CD4-positive, alpha-beta T cell (primary cell): ENCODE data around the gene TMEM117. TPM values are rescaled to one million over a fixed set of nuclear protein-coding genes. Genes with fewer than 3 reads are reported as not detected.

Source experiments
- ATAC-seq: fragments of 200-7000 bp; cut with Tn5 transposase; one replicate; pipeline ENCODE4 v1.10.0; 2022; ENCODE audit warnings: mild to moderate bottlenecking; ENCODE audit not compliant: poor library complexity
- CTCF ChIA-PET: fragments of 350-600 bp; sonication (Branson Sonifier 250); formaldehyde crosslinking; loops from one replicate; lab custom pipeline; 2021; ENCODE audit warnings: antibody characterized with exemption, inconsistent platforms; lab: Charles Lee
- POLR2A ChIA-PET: fragments of 350-600 bp; sonication (Branson Sonifier 250); formaldehyde crosslinking; loops from one replicate; lab custom pipeline; 2021; ENCODE audit warnings: antibody characterized with exemption, inconsistent platforms; lab: Charles Lee
- DNase-seq, 14 experiments: peaks; one replicate each; pipeline ENCODE4 v3.0.0-alpha.2; 2013 to 2020; ENCODE audit warnings: mixed read lengths in 2 of 14
- H3K27ac ChIP-seq, 2 donors: one replicate each; pipeline versions ENCODE4 v1.5.1 to v1.7.0; 2013; ENCODE audit warnings: low read length in 2 of 2, low read depth in 1 of 2, mild to moderate bottlenecking in 1 of 2
- H3K27me3 ChIP-seq, 2 experiments: 1 replicate in 1 of 2; 2 replicates in 1 of 2; pipeline versions ENCODE4 v1.6.1 to v1.7.0; 2013; ENCODE audit warnings: low read length in 2 of 2, control low read depth in 1 of 2, mild to moderate bottlenecking in 1 of 2, moderate library complexity in 1 of 2; ENCODE audit not compliant: insufficient read depth in 2 of 2, control insufficient read depth in 1 of 2
- H3K36me3 ChIP-seq: one replicate; pipeline ENCODE4 v1.6.1; 2013; ENCODE audit warnings: low read length, control low read depth; ENCODE audit not compliant: insufficient read depth
- H3K4me1 ChIP-seq: one replicate; pipeline ENCODE4 v1.6.1; 2013; ENCODE audit warnings: low read length, control low read depth; ENCODE audit not compliant: insufficient read depth
- H3K4me3 ChIP-seq: one replicate; pipeline ENCODE4 v1.5.1; 2013; ENCODE audit warnings: mild to moderate bottlenecking, low read length, moderate library complexity
- H3K9me3 ChIP-seq, 2 experiments: 1 replicate in 1 of 2; 2 replicates in 1 of 2; pipeline versions ENCODE4 v1.6.1 to v1.7.0; 2013; ENCODE audit warnings: low read length in 2 of 2, mild to moderate bottlenecking in 2 of 2, control low read depth in 1 of 2, moderate library complexity in 1 of 2; ENCODE audit not compliant: control insufficient read depth in 1 of 2, insufficient read depth in 1 of 2
- H3K27ac Mint-ChIP-seq: one replicate; pipeline ENCODE4 v1.8.0; 2020; ENCODE audit warnings: mixed read lengths
- H3K27me3 Mint-ChIP-seq: one replicate; pipeline ENCODE4 v1.8.0; 2021; ENCODE audit warnings: mixed read lengths
- H3K36me3 Mint-ChIP-seq: one replicate; pipeline ENCODE4 v1.8.0; 2021; ENCODE audit warnings: low read depth, mixed read lengths
- H3K4me1 Mint-ChIP-seq: one replicate; pipeline ENCODE4 v1.8.0; 2021; ENCODE audit warnings: low read depth, mixed read lengths
- H3K4me3 Mint-ChIP-seq: one replicate; pipeline ENCODE4 v1.8.0; 2020; ENCODE audit warnings: mild to moderate bottlenecking, mixed read lengths
- H3K9me3 Mint-ChIP-seq: one replicate; pipeline ENCODE4 v1.8.0; 2020; ENCODE audit warnings: mixed read lengths
- CTCF ChIP-seq: fragments of 200-600 bp; IDR thresholded peaks from one replicate; pipeline ENCODE4 v1.8.0; 2022; ENCODE audit warnings: antibody characterized with exemption, mild to moderate bottlenecking
- intact Hi-C, 2 experiments: fragments of 100-400 bp; cut with DNase I in 1 of 2; cut with micrococcal nuclease in 1 of 2; formaldehyde crosslinking; loops; one replicate each; pipeline versions ENCODE4 v1.15.1 to v1.9.0; 2023 to 2025; cut with DNase I, micrococcal nuclease
- total RNA-seq, 174 experiments: library from RNA in 2 of 174; stranded (reverse) in 2 of 174; gene quantifications; one replicate each; pipeline ENCODE4 v1.2.3 and lab custom pipeline; 2021 to 2026

Gene TMEM117
- total RNA-seq, 2 experiments from 2014 or later, result 3.4 to 4.4 TPM

- no peak for TF ChIP-seq CTCF
- H3K27me3 ChIP-seq, result no peaks in the 10 kb centered on the region
- H3K36me3 ChIP-seq, result no peaks in the 10 kb centered on the region
- H3K4me3 ChIP-seq, result no peak overlapping the region
- Mint-ChIP-seq H3K9me3 (no peaks in the 10 kb centered on the region), H3K4me3 (peak overlapping the region; percentile 35), H3K27me3 (no peaks in the 10 kb centered on the region), H3K27ac (no peak overlapping the region), H3K4me1 (peaks cover 13% of the 10 kb centered on the region), H3K36me3 (no peaks in the 10 kb centered on the region)
- POLR2A ChIA-PET, result no interaction called here
- no peak for ATAC-seq
- no peaks in the 10 kb centered on the region for H3K9me3 ChIP-seq
- no peak for DNase-seq
- CTCF ChIA-PET, result interaction anchor here (1.5 kb wide), 1 partner anchor 35 kb away, joined by 3 read pairs; no protein-coding TSS in a partner anchor
- no peaks in the 10 kb centered on the region for H3K4me1 ChIP-seq
- H3K27ac ChIP-seq, result no peak overlapping the region
- intact Hi-C loops, result loop anchor here in 1 of 2 experiments (5.0 kb wide), 1 partner anchor 35 kb away; no protein-coding TSS in a partner anchor
Measured at GRCh38 chr12:43812057-43812456, 23.8 kb upstream of the TMEM117 start.

GRCh38 chr12:43812926-43813325, 23.0 kb upstream of the TMEM117 start:
- Histone ChIP-seq H3K36me3 (no peaks in the 10 kb centered on the region), H3K4me1 (no peaks in the 10 kb centered on the region), H3K27me3 (no peaks in the 10 kb centered on the region), H3K4me3 (no peak overlapping the region), H3K27ac (no peak overlapping the region), H3K9me3 (no peaks in the 10 kb centered on the region)
- no peak overlapping the region for H3K27ac Mint-ChIP-seq
- POLR2A ChIA-PET, result no interaction called here
- no peaks in the 10 kb centered on the region for H3K36me3 Mint-ChIP-seq
- H3K27me3 Mint-ChIP-seq, result no peaks in the 10 kb centered on the region
- no peak for TF ChIP-seq CTCF
- ATAC-seq (no peak), DNase-seq (no peak)
- CTCF ChIA-PET, result no interaction called here
- H3K9me3 Mint-ChIP-seq, result no peaks in the 10 kb centered on the region
- peaks cover 7% of the 10 kb centered on the region for H3K4me1 Mint-ChIP-seq
- no peak overlapping the region for H3K4me3 Mint-ChIP-seq
- intact Hi-C loops, result loop anchor here in 1 of 2 experiments (5.0 kb wide), 1 partner anchor 34 kb away; no protein-coding TSS in a partner anchor

GRCh38 chr12:43815416-43815815, 20.5 kb upstream of the TMEM117 start:
- Histone ChIP-seq H3K27ac (no peak overlapping the region), H3K4me1 (no peaks in the 10 kb centered on the region), H3K9me3 (no peaks in the 10 kb centered on the region), H3K36me3 (no peaks in the 10 kb centered on the region), H3K27me3 (no peaks in the 10 kb centered on the region), H3K4me3 (no peak overlapping the region)
- Mint-ChIP-seq H3K36me3 (no peaks in the 10 kb centered on the region), H3K27ac (no peak overlapping the region), H3K27me3 (no peaks in the 10 kb centered on the region), H3K4me1 (peaks cover 7% of the 10 kb centered on the region), H3K4me3 (no peak overlapping the region), H3K9me3 (no peaks in the 10 kb centered on the region)
- TF ChIP-seq CTCF, result no peak
- DNase-seq (peak in 1 of 14 experiments; percentile 10), ATAC-seq (no peak)
- ChIA-PET POLR2A (interaction anchor here (3.8 kb wide), 1 partner anchor 9 kb away, joined by 23 read pairs; the partner anchor contains the start of gene TWF1), CTCF (interaction anchor here (1.1 kb wide), 1 partner anchor 67 kb away, joined by 3 read pairs; no protein-coding TSS in a partner anchor)
- intact Hi-C loops, result no loop called here
